ENCODE results near the gene RGS6.

Gene RGS6

DNA sequence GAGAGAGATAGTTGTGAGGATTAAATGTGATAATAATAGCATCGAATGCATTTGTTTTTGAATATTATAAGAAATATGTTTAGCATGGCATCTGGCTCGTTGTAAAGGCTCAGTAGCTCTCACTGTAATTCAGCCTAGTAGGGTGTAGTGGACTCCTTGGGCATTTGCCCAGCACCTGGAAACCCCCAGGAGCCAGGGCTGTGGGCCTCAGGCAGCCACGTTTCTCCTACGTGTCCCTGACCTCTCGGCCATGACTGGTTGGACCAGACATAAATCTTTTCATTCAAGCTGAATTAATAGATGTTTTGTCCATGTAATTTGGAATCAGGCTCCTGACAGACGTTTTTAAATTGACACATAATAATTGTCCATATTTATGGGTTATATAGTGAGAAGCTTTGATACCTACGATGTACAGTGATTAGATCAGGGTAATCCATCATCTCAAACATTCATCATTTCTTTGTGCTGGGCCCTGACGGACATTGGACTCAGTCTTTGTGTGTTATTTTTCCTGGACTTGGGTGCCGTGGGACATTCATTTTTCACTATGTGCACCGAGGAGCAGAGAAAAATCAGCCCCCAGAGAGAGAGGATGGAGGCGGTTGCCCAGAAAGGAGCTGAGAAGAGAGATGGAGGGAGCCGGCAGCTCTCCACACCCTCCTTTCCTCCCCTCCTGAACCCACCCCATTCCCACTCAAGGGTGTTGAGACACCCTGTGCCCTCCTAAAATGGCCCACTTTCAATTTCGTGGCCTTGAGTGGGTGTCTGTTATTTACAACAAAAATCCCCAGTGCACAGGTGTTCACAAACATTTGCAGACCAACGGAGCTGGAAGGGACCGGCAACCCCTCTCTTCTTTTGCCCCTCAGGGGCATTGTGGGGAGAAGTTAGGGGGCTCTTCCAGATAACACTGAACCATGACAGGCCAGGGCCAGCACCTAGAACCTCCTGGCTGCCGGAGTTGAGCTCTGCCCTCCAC is 665.3 kb downstream of the RGS6 start:
- no peak for DNase-seq

DNA sequence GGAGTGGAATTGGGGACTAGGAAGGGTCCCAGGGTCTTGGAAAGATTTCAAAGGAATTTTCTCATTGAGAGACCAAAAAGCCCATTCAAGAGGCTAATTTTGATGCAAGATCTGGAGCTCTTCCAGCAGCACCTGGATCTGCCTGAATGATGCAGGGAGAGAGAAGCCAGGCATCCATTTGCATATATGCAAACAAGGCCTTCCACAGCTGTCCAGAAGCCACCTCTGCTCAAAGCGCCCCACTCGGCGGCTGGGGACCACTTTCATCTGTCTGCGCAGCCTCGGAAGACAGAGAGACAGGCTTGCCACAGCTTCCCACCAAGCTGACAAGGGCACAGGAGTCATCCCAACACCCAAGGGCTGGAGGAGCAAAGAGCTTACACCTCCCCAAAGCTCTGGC is 666.1 kb downstream of the RGS6 start:
- DNase-seq: no peak

DNA sequence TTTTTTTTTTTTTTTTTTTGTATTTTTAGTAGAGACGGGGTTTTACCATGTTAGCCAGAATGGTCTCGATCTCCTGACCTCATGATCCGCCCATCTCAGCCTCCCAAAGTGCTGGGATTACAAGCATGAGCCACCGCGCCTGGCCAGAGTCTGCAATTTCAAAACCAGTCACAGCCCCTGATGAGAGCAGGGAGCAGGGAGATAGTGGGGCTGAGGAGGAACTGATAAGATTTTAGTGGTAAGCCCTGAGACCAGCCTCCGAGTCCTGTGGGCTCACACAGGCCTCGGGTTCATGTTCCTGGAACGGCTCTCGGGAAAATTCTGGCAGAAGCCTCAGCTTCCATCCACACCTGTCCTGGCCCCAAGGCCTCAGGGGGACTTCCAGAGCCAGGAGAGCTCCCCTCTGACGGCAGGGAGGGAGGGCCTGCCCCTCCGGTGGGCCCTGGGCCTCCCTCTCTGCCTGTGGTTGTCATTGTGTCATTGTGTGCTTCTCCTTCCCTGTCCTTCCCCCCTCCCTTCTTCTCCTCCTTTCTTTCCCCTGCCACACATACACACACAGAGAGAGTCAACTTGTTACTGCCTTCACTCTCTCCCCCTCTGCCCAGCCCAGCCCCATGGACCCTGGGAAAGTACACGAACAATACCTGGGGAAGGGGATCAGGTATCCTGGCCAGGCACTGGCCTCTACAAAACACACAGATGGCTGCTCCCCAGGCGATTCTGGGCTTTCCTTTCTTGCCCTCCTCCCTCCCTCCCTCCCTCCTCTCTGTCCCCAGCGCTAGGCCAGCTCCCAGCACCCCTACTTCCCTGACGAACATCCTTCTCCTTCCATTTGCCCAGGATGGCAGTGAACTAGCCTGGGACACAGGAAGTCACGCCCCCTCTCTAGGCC is 667.6 kb downstream of the RGS6 start:
- no peak for DNase-seq

DNA sequence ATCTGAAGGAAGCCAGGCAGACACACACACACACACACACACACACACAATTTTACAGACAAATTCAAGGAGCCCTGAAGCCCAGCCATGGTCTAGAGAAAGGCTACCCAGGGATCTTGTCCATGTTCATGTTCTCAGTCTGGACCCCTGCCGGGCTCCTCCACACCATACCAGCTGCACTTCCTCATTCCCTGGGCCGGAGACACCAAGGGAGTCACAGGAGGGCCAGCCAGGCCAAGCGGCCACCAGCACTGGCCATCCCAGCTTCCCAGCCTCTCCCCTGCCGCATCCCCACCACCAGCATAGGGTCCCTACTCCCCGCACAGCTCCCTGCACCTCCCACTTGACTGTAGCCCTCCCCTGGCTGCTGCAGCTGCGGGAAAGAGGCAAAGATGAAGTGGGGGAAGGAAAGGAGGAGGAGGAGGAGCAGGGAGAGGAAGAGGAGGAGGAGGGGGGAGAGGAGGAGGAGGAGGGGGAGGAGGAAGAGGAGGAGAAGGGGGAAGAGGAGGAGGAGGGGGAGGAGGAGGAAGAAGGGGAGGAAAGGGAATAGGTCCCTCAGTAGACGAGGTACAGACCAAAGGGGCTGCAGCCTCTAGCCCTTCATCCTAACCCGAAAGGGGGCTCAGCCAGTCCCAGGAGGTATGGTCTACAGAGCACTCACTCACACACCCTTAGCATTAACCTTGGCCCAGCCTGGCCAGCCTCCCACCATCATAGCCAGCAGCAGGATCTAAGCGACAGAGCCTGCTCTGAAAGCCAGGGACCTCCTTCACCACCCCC is 668.5 kb downstream of the RGS6 start:
- no peak for DNase-seq

DNA sequence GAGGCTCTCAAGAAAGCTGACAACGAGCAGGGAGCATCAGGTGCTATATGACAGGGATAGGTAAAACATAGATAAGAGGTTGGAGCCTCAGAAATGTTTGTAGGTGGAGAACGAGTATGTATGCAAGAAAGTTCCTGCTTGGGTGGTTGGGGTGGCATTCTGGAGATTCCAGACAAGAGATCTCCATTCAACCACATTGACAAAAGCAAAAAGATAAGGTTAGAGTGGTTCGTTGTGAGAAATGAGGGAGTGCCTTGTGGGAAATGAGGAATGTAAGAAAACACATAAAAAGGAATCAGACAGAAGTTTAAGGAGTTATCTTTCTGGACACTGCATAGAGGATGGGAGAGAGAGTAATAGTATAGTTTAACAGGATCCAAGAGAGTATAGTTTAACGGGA is 671.4 kb downstream of the RGS6 start:
- no peak for DNase-seq

DNA sequence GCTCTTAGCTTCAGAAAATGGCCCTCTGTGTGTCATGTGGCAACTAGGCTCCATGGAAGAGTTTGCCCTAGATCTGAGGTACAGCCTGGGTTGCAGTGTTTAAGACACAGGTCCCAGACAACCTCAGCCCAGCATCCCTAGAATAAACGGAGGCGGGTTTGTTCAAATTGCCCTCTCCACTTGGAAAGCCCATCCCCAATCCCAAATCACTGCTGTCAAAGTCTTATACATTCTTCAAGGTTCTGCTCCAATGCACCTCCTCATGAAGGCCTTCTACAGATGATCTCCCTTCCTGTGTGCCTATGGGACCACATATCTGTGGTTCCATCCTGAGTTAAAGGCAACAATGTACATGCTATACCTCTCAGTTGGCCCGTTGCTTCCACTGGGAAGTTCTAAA is 671.9 kb downstream of the RGS6 start:
- DNase-seq: no peak

DNA sequence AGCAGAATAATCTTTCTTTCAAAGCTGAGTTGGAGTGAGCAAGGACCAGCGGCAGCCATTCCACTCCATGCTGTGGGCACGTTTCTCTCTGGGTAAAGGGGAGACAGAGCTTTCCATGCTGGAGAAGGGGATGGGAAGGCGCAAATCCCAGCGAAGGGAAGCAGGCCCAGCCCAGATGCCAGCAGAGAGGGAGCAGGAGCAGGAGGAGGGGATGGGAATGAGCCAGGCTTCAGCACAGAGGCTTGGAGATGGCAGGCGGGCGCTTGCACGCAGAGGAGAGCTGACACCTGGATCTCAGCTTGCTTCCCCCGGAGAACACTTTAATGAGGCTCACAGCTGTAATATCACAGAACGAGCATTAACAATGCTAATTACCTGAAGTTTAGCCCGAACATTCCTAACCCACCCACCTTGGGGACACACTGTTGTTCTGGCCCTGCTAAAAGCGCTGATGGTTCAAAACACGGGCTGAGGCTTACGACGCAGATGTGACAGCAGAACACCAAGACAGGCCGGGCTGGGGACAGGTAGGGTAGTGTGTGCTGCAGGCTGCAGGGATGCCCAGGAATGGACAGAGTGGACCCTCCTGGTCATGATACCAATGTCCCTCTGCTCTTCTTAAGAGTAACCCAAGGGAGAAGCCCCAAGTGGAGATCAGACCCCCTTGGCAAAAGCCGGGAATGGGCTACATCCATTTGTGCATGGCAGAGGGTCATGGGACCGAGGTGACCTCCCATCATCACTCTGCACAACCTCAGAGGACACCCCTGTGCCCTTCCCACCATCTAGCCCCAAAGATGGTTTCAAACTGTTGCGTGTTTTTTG is 673.1 kb downstream of the RGS6 start:
- DNase-seq: no peak

DNA sequence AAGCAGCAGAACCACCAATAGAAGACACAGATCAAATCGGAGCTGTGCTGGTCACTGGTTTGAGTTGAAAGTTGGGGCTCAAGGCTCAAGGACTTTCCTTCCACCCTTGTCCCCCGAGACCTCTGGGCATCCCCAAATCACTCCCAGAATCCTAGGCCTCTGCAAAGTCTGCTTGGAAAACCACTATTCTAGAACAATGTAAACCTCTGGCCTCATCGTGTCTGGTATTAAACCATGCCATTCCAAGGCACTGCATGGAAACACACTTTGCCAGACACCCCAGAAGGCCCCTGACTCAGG is 673.6 kb downstream of the RGS6 start:
- DNase-seq: no peak

DNA sequence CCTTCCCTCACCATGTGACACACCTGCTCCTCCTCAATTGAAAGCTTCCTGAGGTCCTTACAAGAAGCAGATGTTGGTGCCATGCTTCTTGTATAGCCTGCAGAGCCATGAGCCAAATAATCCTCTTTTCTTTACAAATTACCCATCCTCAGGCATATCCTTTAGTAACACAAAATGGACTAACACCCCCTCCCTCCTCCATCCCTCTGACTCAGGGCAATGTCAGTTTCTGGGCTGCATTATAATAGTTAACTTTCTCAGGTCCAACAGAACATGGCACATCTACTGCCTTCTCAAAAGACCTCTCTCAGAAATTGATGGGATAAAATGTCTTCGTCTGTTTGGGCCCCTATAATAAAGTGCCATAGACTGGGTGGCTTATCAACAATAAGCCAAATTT is 674.6 kb downstream of the RGS6 start:
- DNase-seq: no peak

DNA sequence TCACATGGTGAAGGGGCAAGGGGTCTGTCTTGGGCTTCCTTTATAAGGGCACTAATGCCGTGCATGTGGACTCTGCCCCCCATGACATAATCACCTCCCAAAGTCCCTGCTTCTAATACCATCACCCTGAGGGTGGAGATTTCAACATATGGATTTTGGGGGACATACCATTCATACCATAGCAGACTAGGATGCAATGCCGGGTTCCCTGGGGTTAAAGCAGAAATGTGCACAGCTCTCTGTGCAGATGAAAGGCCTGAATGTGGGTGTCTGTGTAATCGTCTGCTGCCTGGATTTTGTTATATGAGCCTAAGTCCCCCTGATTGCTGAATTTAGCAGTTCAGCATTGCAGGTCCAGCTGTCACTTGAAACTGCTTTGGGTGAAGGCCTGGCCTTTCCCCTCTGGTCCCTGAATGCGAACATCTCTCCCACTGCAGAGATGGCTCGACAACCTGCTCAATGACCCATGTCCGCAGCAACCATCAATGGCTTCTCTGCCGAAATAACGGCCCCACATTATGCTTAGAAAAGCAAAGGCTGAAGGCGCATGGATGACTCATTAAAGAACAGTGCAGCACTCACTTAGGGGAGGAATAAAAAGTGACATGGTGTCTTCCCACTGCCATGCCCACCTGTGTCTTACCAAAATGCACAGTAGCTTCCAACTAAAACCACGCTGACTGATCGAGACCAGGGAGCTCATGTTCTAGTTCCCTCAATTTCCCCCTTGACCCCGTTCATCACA is 675.3 kb downstream of the RGS6 start:
- DNase-seq: no peak

DNA sequence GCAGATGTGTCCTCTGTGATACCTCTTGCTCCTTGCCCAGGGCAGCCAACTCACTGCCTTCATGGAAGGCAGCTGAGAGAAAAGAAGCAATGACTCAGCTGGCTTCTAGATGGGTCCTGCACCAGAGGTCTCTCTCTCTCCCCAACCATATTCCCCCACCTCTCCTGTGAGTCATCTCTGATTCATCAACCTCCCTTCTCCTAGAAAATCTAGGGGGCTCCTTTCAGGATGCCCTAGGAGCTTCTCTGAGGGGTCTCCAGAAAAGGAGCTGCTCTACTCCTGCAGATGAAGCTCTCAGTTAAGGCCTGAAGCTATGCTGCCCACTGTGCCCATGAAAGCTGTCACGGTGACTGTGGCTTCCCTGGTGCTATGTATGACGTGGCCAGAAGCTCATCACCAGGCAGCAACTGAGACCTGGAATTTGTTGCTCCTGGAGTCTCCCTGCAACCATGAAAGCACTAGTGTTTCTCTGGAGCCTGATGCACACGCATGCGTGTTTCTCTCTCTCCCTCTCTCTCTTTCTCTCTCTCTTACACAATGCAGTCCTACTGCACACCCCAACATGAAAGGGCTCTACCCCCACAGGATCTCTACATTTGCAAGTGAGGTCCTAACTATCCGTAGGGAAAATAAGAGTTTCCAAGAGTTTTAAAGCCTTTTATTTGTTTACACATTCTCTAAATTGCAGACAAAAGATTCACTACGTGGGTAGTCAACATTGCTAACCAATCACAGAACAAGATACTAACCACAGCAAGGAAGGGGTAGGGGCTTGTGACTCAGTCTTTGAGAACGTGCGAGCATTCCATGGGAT is 676.4 kb downstream of the RGS6 start:
- DNase-seq: no peak

DNA sequence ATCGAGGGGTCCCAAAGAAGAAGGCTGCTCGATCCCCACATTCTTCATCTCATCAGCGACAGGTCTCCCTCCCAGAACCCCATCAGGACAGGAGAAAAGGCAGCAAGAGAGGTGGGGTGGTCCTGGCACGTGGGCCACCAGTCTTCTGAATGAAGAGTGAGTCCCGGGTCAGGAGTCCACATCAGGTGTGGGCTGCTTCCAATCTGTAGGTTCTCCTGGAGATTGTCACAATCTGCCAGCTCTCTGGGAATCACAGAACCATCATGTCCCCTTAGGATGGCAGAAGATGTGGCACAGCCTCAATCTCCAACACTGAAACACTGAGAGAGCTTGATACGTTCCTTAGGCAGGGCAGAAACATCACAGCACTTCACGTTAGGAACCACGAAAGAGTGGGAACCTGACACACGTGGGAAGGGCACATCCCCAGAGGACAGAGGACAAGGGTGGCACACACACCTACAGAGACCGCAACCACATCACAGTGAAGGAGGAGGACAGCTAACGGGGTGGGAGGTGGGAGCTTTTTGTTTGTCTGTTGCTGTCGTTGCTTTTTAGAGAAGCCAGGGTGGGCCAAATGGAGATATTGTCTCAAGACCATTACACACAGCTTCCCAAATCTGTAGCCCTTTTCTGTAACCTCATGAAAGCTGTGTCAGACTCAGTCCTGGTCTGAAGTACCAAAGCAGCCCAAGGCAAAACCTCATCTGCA is 677.1 kb downstream of the RGS6 start:
- no peak for DNase-seq

DNA sequence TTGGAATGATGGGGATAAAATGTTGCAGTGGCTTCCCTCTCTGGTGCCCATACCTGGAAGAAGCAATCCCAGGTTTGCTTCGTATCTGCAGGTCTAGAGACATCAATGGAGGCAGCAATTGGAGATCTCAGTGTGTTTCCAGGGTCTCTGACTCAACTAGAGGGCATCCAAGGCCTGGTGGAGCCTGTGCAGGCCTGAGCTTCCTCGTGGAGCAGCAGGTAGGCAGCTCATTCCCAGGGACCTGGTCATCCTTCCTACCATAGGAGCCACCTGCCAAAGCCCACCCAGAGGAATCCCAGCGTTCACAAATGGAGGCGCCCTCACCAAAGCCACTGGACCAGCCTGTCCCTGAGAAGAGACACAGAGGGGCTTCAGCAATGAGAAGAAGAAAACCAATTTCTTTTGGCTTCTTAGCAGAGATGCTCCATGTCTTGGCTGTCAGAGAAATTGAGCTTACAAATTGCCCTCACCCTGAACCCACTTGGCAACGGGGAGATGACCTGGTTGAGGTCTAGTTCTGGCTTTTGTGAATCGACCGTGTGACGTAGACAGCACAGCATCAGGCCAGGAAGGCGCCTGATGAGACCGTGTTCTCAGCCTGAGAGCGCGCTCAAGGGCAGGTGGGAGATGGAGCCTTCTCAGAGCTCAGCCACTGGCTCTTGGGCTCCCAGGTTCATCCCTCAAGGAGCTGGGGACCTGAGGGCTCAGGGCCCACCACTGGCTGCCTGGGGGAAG is 678.0 kb downstream of the RGS6 start:
- no peak for DNase-seq

DNA sequence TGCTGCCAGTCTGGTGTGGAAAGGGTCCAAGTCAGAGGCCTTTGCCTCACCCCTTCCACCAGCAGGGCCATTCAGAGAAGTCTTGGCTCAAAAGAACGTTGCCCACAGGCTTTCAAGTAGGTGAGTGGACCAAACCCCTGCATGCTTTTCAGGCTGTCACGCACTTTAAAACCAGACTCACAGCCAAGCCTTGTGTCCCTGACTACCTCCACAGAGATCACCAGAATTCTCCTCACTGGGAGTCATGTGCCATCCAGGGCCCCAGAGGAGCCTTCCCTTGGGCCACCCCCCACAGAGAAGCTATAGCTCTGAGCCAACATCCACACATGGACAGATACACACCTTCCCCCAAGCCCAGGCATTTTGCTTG is 678.6 kb downstream of the RGS6 start:
- DNase-seq: no peak

DNA sequence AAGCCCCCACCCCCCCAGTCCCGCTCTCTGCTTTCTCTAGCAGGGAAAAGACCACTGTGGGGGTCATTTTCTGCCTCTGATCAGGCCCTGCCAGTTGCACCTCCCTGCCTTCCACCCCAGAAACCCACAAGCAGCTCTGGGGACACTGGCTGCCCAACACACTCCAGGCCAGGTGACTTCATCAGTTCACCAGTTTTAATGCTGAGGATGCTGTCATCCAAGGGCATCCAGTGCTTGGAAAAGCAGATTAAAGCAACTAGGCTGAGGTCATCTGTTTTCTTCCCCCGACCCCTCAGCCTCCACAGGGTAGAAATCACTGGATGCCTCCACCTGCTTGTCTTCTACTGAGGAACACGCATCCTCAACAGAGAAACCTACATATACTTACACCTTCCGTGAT is 679.3 kb downstream of the RGS6 start:
- no peak for DNase-seq

DNA sequence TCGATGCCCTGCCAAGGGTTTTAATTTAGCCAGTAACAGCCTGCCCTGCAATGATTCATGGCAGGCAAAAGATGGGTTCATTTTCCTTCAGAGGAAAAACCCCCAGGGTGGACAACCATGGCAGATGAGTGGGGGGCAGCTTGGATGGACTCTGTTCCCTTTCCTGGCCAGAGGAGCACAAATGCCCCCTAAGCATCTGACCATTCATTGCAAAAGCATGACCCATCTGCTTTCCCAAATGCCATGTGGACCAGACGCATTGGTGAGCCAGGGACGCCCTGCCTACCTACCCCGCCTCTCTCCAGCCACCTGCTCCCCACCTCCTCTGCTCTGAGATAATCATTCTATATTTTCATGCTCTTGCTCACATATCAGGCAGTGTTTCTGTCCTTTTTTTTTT is 679.8 kb downstream of the RGS6 start:
- no peak for DNase-seq

DNA sequence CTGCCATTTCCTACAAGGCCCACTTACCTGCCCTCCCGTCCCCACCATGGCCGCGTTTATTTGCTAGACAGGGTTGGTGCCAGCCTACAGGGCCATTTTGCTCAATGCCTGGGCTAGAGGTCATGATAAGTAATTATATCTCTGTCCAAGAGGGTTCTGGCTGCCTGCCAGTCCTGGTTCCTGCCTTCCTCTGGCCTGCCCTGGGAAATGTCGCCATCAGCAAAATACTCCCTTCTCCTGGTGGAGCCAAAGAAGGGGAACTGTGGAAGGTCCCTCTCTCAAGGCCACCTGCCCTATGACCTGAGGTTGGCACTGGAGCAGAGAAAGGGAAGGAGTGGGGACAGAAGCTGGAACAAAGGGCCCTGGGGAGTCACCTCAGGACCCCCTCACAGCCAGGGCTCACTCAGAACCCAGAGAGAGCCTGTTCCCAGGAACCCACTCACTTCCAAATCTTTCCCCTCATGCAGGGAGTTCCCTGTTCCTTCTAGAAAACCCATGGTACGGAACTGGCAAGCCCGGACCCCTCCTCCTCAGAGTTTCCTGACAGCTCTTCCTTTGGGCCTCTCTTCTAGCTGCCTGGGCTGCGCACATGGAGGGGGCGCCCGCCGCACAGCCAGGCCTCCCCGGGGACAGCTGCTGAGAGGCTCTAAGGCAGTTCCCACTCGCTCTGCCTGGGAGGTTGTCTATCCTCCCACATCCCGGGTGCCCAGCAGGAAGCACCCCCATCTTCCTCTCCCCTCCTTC is 681.2 kb downstream of the RGS6 start:
- DNase-seq: no peak

DNA sequence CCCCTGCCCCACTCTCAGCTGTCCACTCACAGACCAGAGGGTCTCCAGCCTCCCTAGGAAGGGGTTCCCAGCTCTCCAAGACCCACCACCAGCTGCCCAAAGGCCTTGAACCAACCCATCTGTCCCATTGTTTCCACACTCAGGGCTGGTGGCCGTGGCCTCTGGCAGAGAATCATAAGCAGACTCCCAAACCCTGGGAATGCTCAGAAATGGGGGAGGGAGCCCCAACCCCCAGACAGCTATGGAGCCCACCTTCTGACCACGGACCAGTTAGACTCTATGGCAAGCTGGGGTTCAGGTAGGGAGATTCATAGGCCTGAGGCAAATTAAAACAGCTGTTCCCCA is 681.7 kb downstream of the RGS6 start:
- no peak for DNase-seq

DNA sequence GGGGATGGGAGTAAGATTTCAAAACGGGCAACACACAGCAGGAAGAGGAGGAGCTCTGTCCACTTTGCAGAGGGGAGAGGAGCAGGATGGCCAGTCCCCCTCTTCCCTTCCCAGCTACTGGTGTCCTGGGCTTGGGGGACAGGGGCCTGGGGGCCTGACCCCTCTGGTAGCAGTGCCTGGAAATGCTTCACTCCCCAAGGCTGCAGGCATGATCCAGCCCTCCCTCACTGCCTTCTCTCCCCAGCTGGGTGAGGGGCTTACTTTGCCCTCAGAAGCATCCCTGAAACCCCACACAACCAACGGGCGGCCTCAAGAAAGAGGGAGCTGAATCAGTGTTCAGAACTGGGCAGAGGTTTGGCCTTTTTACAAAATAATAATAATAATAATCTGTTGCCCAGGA is 682.1 kb downstream of the RGS6 start:
- no peak for DNase-seq

All from CD4-positive, alpha-beta T cell treated with Interleukin-1 beta for 1 hour (primary cell).